BJ (cell line): ENCODE measurements around the gene CX3CR1. TPM values are rescaled to one million over a fixed set of nuclear protein-coding genes. Genes with fewer than 3 reads are reported as not detected.

ENCODE experiments used
- CTCF ChIA-PET: fragments of 350-600 bp; formaldehyde crosslinking; extraction: SDS; loops from one replicate; lab custom pipeline; 2021; ENCODE audit warnings: antibody characterized with exemption, inconsistent platforms; lab: Yijun Ruan, JAX
- POLR2A ChIA-PET: fragments of 300-600 bp; sonication (Branson Sonifier 250); formaldehyde crosslinking; extraction: SDS; loops from one replicate; lab custom pipeline; 2021; ENCODE audit warnings: antibody characterized with exemption; lab: Charles Lee
- DNase-seq: peaks from one replicate; pipeline ENCODE4 v3.0.0-alpha.2; 2011; ENCODE audit warnings: low read depth
- H3K27me3 ChIP-seq: 2 replicates; pipeline ENCODE4 v1.6.0; 2011; ENCODE audit warnings: low read length; ENCODE audit not compliant: control insufficient read depth, insufficient read depth
- H3K36me3 ChIP-seq: 2 replicates; pipeline ENCODE4 v1.5.1; 2011; ENCODE audit warnings: low read length; ENCODE audit not compliant: control insufficient read depth, insufficient read depth
- H3K4me3 ChIP-seq: 2 replicates; pipeline ENCODE4 v1.5.1; 2011; ENCODE audit warnings: low read depth, mild to moderate bottlenecking, control low read depth, low read length
- polyA plus RNA-seq: library from polyadenylated mRNA; depleted of rRNA; stranded (reverse); fragments of >200 nt; gene quantifications from 2 replicates; pipeline ENCODE4 v1.2.3, GENCODE V29; 2011
- TF ChIP-seq, protein P1 (sequence below): IDR thresholded peaks from 2 replicates; pipeline ENCODE4 v1.5.1; 2011; ENCODE audit warnings: low read depth, mild to moderate bottlenecking, control low read depth, inconsistent platforms, low read length, moderate library complexity; ENCODE audit not compliant: insufficient read depth

Gene CX3CR1
- polyA plus RNA-seq, 1 experiment: 0.45 TPM

GRCh38 chr3:39226106-39226741, 53.6 kb downstream of the CX3CR1 start:
- Histone ChIP-seq H3K4me3 (no peak overlapping the region), H3K27me3 (peaks cover 2% of the 10 kb centered on the region), H3K36me3 (no peaks in the 10 kb centered on the region)
- TF ChIP-seq, protein P1, sequence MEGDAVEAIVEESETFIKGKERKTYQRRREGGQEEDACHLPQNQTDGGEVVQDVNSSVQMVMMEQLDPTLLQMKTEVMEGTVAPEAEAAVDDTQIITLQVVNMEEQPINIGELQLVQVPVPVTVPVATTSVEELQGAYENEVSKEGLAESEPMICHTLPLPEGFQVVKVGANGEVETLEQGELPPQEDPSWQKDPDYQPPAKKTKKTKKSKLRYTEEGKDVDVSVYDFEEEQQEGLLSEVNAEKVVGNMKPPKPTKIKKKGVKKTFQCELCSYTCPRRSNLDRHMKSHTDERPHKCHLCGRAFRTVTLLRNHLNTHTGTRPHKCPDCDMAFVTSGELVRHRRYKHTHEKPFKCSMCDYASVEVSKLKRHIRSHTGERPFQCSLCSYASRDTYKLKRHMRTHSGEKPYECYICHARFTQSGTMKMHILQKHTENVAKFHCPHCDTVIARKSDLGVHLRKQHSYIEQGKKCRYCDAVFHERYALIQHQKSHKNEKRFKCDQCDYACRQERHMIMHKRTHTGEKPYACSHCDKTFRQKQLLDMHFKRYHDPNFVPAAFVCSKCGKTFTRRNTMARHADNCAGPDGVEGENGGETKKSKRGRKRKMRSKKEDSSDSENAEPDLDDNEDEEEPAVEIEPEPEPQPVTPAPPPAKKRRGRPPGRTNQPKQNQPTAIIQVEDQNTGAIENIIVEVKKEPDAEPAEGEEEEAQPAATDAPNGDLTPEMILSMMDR: no peak
- DNase-seq: no peak
- ChIA-PET CTCF (interaction anchor here (1.0 to 1.2 kb wide), 3 partner anchors 15 to 62 kb away, joined by 3 to 4 read pairs (median 3); no protein-coding TSS in a partner anchor), POLR2A (no interaction called here)

GRCh38 chr3:39224288-39224687, 55.5 kb downstream of the CX3CR1 start:
- CTCF ChIA-PET: interaction anchor here (1.0 kb wide), 1 partner anchor 97 kb away, joined by 3 read pairs; no protein-coding TSS in a partner anchor
- Histone ChIP-seq H3K27me3 (peaks cover 3% of the 10 kb centered on the region; the same call in 1 of the 2 replicates), H3K4me3 (no peak overlapping the region), H3K36me3 (no peaks in the 10 kb centered on the region)
- POLR2A ChIA-PET: no interaction called here
- TF ChIP-seq, protein P1: no peak
- no peak for DNase-seq

DNA sequence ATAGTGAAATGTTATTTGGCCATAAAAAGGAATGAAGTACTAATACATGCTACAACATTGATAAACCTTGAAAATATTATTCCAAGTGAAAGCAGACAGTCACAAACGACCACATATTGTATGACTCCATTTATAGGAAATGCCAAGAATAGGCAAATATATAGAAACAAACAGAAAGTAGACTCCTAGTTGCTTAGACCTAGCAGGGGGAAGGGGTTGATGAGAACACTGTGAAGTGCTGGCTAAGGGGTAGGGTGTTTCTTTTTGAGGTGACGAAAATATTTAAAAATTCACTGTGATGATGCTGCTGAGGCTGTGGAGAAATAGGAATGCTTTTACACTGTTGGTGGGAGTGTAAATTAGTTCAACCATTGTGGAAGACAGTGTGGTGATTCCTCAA, 56.9 kb downstream of the CX3CR1 start:
- no peak overlapping the region for H3K4me3 ChIP-seq
- POLR2A ChIA-PET: no interaction called here

DNA sequence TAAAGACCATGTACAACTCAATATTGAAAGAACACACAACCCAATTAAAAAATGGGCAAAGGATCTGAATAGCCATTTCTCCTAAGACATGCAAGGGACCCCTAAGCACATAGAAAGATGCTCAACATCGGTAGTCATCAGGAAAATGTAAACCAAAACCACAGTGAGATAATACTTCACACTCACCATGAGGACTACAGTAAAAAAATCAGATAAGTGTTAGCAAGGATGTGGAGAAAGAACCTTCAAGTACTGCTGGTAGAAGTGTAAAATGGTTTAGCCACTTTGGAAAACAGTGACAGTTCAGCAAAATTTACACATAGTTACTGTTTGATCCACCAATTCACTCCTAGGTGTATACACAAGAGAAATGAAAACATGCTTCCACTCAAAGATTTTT, 57.4 kb downstream of the CX3CR1 start:
- no peak overlapping the region for H3K4me3 ChIP-seq
- H3K36me3 ChIP-seq: no peaks in the 10 kb centered on the region
- no peak for DNase-seq
- TF ChIP-seq, protein P1: no peak
- ChIA-PET CTCF (no interaction called here), POLR2A (no interaction called here)
- H3K27me3 ChIP-seq: peaks cover 6% of the 10 kb centered on the region

More for the DNA sequence above, 56.9 kb downstream of the CX3CR1 start:
- Histone ChIP-seq H3K27me3 (peaks cover 6% of the 10 kb centered on the region), H3K36me3 (no peaks in the 10 kb centered on the region)
- CTCF ChIA-PET: no interaction called here
- TF ChIP-seq, protein P1: no peak
- DNase-seq: no peak

GRCh38 chr3:39221141-39221530, 58.7 kb downstream of the CX3CR1 start:
- no peak for DNase-seq
- TF ChIP-seq, protein P1: no peak
- H3K36me3 ChIP-seq: no peaks in the 10 kb centered on the region
- CTCF ChIA-PET: interaction anchor here (1.4 kb wide), 1 partner anchor 67 kb away, joined by 3 read pairs; no protein-coding TSS in a partner anchor
- no peak overlapping the region for H3K4me3 ChIP-seq
- peaks cover 6% of the 10 kb centered on the region for H3K27me3 ChIP-seq
- POLR2A ChIA-PET: no interaction called here
